OCI-LY3 (cell line): ENCODE data around the gene TLE5.

Source experiments
- EZH2phosphoT487 ChIP-seq: fragments of 200-600 bp; shearing (Covaris generic); IDR thresholded peaks from 2 replicates; pipeline ENCODE4 v1.6.1; 2018; ENCODE audit warnings: antibody characterized with exemption, mixed run types, low read depth
- TF ChIP-seq, protein P1 (sequence below): fragments of 200-600, 300-600 bp; sonication (generic); IDR thresholded peaks from 2 replicates; pipeline ENCODE4 v1.5.1; 2014; ENCODE audit warnings: antibody characterized with exemption, low read length, low read depth

DNA sequence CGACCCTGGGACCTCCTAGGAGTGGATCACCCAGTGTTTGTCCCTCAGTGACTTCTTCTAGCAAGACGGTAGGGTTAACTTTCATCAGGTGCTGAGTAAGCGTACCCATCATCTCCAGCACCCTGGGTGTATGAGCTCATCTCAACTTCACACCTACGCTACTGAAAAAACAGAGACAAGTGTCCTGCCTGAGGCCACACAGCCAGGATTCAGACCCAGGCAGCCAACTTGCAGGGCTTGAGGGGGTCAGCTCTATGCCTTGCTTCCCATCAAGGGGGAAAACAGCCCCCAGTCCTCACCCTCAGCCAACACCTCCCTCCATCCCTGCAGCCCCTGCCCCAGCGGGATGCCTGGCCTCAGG lies 37.8 kb downstream of the TLE5 start:
- TF ChIP-seq, protein P1, sequence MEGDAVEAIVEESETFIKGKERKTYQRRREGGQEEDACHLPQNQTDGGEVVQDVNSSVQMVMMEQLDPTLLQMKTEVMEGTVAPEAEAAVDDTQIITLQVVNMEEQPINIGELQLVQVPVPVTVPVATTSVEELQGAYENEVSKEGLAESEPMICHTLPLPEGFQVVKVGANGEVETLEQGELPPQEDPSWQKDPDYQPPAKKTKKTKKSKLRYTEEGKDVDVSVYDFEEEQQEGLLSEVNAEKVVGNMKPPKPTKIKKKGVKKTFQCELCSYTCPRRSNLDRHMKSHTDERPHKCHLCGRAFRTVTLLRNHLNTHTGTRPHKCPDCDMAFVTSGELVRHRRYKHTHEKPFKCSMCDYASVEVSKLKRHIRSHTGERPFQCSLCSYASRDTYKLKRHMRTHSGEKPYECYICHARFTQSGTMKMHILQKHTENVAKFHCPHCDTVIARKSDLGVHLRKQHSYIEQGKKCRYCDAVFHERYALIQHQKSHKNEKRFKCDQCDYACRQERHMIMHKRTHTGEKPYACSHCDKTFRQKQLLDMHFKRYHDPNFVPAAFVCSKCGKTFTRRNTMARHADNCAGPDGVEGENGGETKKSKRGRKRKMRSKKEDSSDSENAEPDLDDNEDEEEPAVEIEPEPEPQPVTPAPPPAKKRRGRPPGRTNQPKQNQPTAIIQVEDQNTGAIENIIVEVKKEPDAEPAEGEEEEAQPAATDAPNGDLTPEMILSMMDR = no peak
- TF ChIP-seq EZH2phosphoT487 = no peak
